ENCODE results near the gene KRT17. TPM values are rescaled to one million over a fixed set of nuclear protein-coding genes. Genes with fewer than 3 reads are reported as not detected.

KRT17 gene
- total RNA-seq, result not detected
- not detected for total RNA-seq (2013)

DNA sequence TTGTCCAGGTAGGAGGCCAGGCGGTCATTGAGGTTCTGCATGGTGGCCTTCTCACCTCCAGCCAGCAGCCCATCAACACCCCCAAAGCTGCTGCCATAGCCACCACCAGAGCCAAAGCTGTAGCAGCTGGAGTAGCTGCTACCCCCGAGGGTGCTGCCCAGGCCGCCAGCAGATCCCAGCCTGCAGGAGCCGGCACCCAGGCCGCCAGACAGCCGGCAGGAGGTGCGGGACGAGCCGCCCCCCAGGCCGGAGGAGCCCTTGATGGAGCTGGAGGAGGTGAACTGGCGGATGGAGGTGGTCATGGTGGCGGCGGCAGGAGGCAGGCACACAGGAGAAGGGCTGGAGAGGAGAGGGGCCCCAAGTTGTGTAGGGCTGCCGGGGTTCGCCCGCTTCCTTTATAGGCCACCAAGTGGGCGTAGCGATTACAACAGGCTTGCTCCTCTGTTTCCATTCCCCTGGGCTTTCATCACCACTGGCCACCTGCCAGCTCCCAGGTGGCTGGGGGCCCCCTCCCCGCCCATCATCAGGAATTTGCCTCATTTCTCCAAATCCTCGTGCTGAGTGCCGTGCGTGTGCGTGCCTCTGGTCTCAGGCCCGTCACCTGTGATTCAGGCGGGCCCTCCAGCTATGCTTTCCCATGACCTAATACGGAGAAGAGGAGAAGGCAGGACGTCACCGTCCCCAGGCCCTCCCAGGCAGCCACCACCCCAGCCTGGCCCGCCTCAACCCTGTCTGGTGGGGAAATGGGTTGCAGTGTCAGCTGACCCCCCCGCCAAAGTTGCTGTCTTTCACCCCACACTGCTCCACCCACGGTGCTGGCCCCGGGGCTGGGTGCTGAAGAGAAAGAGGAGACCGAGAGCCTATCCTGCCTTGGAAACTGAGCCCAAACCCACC is at the start of gene KRT17:
KRT17 (minus strand) TSS at position 368 of the 894 bp plus-strand sequence; CDS start at position 302, 66 bp downstream.
- intact Hi-C loops (cut with micrococcal nuclease), result no loop called here

DNA sequence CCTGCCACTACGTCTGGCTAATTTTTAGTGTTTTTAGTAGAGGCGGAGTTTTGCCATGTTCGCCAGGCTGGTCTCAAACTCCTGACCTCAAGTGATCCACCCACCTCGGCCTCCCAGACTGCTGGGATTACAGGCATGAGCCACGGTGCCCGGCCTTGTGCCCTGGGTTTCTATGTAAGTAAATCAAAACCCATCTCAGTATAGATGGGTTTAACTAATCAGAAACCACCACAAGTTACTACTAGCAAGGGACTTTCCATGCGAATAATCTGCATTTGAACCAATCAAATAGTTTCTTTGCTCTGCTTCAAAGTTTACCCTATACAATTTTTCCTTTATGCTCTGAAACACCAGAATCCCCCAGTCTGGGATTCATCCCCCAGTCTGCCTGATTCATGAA is 47.8 kb upstream of the KRT17 start:
- Histone ChIP-seq H3K9me3 (ENCODE audit: control insufficient read depth, insufficient read depth, low read length) (no peaks in the 10 kb centered on the region), H3K27ac (ENCODE audit: low read length) (no peak overlapping the region), H3K27me3 (ENCODE audit: control insufficient read depth, insufficient read depth, low read length) (no peaks in the 10 kb centered on the region), H3K4me3 (ENCODE audit: low read length) (no peak overlapping the region), H3K36me3 (ENCODE audit: control insufficient read depth, insufficient read depth, low read length) (no peaks in the 10 kb centered on the region), H3K4me1 (ENCODE audit: control insufficient read depth, insufficient read depth, low read length) (peaks cover 12% of the 10 kb centered on the region)
- Mint-ChIP-seq H3K4me3 (no peak overlapping the region), H3K4me1 (peaks cover 4 to 6% of the 10 kb centered on the region in 2 donors), H3K27me3 (ENCODE audit: low read depth in 2 of 2) (no peaks in the 10 kb centered on the region), H3K36me3 (no peaks in the 10 kb centered on the region), H3K9me3 (no peaks in the 10 kb centered on the region), H3K27ac (no peak overlapping the region)
- intact Hi-C loops (cut with micrococcal nuclease), result no loop called here
- WGBS (ENCODE audit: insufficient coverage), result 95% methylated on average over 7 of the region's 7 CpGs
- DNase-seq, result no peak
- TF ChIP-seq, protein P1, sequence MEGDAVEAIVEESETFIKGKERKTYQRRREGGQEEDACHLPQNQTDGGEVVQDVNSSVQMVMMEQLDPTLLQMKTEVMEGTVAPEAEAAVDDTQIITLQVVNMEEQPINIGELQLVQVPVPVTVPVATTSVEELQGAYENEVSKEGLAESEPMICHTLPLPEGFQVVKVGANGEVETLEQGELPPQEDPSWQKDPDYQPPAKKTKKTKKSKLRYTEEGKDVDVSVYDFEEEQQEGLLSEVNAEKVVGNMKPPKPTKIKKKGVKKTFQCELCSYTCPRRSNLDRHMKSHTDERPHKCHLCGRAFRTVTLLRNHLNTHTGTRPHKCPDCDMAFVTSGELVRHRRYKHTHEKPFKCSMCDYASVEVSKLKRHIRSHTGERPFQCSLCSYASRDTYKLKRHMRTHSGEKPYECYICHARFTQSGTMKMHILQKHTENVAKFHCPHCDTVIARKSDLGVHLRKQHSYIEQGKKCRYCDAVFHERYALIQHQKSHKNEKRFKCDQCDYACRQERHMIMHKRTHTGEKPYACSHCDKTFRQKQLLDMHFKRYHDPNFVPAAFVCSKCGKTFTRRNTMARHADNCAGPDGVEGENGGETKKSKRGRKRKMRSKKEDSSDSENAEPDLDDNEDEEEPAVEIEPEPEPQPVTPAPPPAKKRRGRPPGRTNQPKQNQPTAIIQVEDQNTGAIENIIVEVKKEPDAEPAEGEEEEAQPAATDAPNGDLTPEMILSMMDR (IDR thresholded peaks at IDR 0.05), result no peak
- no peak for ATAC-seq

More for the DNA sequence above, at the start of gene KRT17:
- H3K27ac Mint-ChIP-seq, result no peak within 1 kb of the TSS
- H3K4me3 Mint-ChIP-seq, result no peak within 1 kb of the TSS
- Histone ChIP-seq H3K36me3 (ENCODE audit: control insufficient read depth, insufficient read depth, low read length) (no peaks in the 10 kb centered on the region), H3K27ac (ENCODE audit: low read length) (no peak within 1 kb of the TSS), H3K9me3 (ENCODE audit: control insufficient read depth, insufficient read depth, low read length) (no peaks in the 10 kb centered on the region), H3K4me3 (ENCODE audit: low read length) (no peak within 1 kb of the TSS), H3K4me1 (ENCODE audit: control insufficient read depth, insufficient read depth, low read length) (no peaks in the 10 kb centered on the region), H3K27me3 (ENCODE audit: control insufficient read depth, insufficient read depth, low read length) (no peaks in the 10 kb centered on the region)
- no peaks in the 10 kb centered on the region for H3K4me1 Mint-ChIP-seq
- peaks cover 0 to 3% of the 10 kb centered on the region in 2 donors for H3K27me3 Mint-ChIP-seq (ENCODE audit: low read depth in 2 of 2)
- TF ChIP-seq, protein P1 (IDR thresholded peaks at IDR 0.05), result no peak
- DNase-seq (no peak), ATAC-seq (no peak)
- H3K36me3 Mint-ChIP-seq, result no peaks in the 10 kb centered on the region
- WGBS (ENCODE audit: insufficient coverage), result 88% methylated on average over 28 of the region's 33 CpGs
- no peaks in the 10 kb centered on the region for H3K9me3 Mint-ChIP-seq

DNA sequence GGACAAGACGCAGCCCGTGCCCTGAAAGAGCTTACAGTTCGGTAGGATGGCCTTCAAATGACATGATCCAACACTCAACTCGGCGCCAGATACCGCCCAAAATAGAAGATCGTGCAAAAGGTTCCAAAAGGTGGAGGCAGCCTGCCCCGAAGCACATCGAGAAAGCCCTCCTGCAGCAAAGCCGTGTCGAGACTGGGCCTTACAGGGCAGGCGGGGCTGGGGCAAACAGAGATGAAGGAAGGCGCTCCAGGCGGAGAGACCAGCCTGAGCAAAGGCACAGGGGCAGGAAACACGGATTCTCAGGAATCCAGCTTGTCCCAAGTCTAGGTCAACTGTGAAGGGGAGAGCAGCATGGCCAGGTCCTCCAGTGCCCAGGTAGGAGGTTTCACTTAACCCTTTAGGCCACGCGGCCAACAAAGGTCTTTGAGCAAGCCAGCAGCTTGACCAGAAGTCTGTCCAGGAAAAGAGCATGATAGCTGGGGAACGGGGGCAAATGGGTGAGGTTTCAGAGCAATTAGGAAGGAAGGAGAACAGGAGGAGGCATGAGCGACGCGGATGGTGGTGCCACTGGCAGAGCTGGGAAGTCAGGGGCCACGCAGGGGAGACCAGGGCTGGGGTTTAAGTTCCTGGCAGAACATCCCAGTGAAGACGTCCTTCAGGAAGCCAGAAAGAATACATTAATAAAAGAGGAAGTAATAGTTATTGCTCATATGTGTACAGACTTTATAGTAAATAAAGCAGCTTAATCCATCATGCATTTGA is 43.1 kb upstream of the KRT17 start:
- 50% methylated on average over 23 of the region's 23 CpGs for WGBS (ENCODE audit: insufficient coverage)
- Histone ChIP-seq H3K27me3 (ENCODE audit: control insufficient read depth, insufficient read depth, low read length) (no peaks in the 10 kb centered on the region), H3K36me3 (ENCODE audit: control insufficient read depth, insufficient read depth, low read length) (no peaks in the 10 kb centered on the region), H3K27ac (ENCODE audit: low read length) (peak overlapping the region; percentile 96), H3K4me1 (ENCODE audit: control insufficient read depth, insufficient read depth, low read length) (peaks cover 23% of the 10 kb centered on the region), H3K4me3 (ENCODE audit: low read length) (no peak overlapping the region), H3K9me3 (ENCODE audit: control insufficient read depth, insufficient read depth, low read length) (no peaks in the 10 kb centered on the region)
- H3K9me3 Mint-ChIP-seq, result no peaks in the 10 kb centered on the region
- ATAC-seq (no peak), DNase-seq (no peak)
- H3K36me3 Mint-ChIP-seq, result no peaks in the 10 kb centered on the region
- peaks cover 18 to 27% of the 10 kb centered on the region in 2 donors for H3K4me1 Mint-ChIP-seq
- H3K27me3 Mint-ChIP-seq (ENCODE audit: low read depth in 2 of 2), result no peaks in the 10 kb centered on the region
- TF ChIP-seq, protein P1 (IDR thresholded peaks at IDR 0.05), result no peak
- H3K4me3 Mint-ChIP-seq, result peak overlapping the region; percentile 37
- intact Hi-C loops (cut with micrococcal nuclease), result loop anchor here (1.0 kb wide), 2 partner anchors 12 to 19 kb away; no protein-coding TSS in a partner anchor
- peak overlapping the region; percentile 96 to 99 for H3K27ac Mint-ChIP-seq
